Measurements from ENCODE around the gene CHMP3.
"Not testable (repeated sequence)": the region's sequence is repeated elsewhere in the genome, so short reads cannot be mapped to it uniquely, and the experiment has no call there.

DNA sequence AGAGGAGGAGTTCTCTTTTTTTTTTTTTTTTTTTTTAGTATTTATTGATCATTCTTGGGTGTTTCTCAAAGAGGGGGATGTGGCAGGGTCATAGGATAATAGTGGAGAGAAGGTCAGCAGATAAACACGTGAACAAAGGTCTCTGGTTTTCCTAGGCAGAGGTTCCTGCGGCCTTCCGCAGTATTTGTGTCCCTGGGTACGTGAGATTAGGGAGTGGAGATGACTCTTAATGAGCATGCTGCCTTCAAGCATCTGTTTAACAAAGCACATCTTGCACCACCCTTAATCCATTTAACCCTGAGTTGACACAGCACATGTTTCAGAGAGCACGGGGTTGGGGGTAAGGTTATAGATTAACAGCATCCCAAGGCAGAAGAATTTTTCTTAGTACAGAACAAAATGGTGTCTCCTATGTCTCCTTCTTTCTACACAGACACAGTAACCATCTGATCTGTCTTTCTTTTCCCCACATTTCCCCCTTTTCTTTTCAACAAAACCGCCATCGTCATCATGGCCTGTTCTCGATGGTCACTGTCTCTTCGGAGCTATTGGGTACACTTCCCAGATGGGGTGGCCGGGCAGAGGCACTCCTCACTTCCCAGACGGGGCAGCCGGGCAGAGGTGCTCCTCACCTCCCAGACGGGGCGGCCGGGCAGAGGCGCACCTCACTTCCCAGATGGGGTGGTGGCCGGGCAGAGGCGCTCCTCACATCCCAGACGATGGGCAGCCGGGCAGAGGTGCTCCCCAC lies 14.9 kb downstream of the CHMP3 start:
- TF ChIP-seq, protein P1, sequence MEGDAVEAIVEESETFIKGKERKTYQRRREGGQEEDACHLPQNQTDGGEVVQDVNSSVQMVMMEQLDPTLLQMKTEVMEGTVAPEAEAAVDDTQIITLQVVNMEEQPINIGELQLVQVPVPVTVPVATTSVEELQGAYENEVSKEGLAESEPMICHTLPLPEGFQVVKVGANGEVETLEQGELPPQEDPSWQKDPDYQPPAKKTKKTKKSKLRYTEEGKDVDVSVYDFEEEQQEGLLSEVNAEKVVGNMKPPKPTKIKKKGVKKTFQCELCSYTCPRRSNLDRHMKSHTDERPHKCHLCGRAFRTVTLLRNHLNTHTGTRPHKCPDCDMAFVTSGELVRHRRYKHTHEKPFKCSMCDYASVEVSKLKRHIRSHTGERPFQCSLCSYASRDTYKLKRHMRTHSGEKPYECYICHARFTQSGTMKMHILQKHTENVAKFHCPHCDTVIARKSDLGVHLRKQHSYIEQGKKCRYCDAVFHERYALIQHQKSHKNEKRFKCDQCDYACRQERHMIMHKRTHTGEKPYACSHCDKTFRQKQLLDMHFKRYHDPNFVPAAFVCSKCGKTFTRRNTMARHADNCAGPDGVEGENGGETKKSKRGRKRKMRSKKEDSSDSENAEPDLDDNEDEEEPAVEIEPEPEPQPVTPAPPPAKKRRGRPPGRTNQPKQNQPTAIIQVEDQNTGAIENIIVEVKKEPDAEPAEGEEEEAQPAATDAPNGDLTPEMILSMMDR (conservative IDR thresholded peaks at IDR 0.05; ENCODE audit: low read depth, low read length) = not testable (repeated sequence)
- TF ChIP-seq EZH2 (IDR thresholded peaks at IDR 0.05; ENCODE audit: low read length, unreplicated experiment); EZH2phosphoT487 (IDR thresholded peaks at IDR 0.05; ENCODE audit: borderline replicate concordance, low read length): not testable (repeated sequence)

Measured in PC-3 (cell line).